Spleen (tissue), 7 donors: ENCODE data around the gene SGO2.

Source experiments
- POLR2AphosphoS5 ChIP-seq, 3 donors: sonication (generic); formaldehyde crosslinking; IDR thresholded peaks; one replicate each; pipeline ENCODE4 v1.5.1; 2017; ENCODE audit warnings: antibody characterized with exemption in 3 of 3
- TF ChIP-seq, protein P1 (sequence below), 11 experiments: fragments of 200-600 bp in 7 of 11; fragments of 450-650 bp in 4 of 11; sonication (generic) in 4 of 11; IDR thresholded peaks in 8 of 11; conservative IDR thresholded peaks in 3 of 11; 1 replicate in 7 of 11; 2 replicates in 4 of 11; pipeline versions ENCODE4 v1.4.0 to v1.8.0; 2016 to 2021; ENCODE audit warnings: antibody characterized with exemption in 11 of 11, inconsistent platforms in 4 of 11, mild to moderate bottlenecking in 1 of 11
- donor health status: DM: no; HTN: no; CAD: no; lungs with moderate emphysema.
- donor health status: DM: no; HTN: no; CAD: no.
- donor health status: DM: no; HTN: no; CAD: no.

DNA sequence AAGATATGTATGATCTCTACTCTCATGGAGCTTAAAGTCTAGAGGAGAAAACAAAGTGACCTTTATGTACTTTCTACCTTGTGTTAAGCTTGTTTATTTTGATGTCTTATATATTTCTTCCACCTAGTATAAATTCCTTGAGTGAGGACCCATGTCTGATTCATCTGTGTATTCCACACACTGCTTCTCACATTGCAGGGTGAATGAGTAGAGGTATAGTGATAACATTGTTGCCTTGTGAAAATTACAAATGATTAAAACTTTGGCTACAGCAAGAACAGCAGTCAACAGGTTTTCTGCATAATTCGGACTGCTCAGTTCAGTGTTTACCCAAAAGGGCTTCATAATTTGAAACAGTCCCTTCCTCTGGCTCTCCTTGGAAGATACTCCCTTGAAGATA is 96.1 kb downstream of the SGO2 start:
- TF ChIP-seq, protein P1, sequence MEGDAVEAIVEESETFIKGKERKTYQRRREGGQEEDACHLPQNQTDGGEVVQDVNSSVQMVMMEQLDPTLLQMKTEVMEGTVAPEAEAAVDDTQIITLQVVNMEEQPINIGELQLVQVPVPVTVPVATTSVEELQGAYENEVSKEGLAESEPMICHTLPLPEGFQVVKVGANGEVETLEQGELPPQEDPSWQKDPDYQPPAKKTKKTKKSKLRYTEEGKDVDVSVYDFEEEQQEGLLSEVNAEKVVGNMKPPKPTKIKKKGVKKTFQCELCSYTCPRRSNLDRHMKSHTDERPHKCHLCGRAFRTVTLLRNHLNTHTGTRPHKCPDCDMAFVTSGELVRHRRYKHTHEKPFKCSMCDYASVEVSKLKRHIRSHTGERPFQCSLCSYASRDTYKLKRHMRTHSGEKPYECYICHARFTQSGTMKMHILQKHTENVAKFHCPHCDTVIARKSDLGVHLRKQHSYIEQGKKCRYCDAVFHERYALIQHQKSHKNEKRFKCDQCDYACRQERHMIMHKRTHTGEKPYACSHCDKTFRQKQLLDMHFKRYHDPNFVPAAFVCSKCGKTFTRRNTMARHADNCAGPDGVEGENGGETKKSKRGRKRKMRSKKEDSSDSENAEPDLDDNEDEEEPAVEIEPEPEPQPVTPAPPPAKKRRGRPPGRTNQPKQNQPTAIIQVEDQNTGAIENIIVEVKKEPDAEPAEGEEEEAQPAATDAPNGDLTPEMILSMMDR (IDR thresholded peaks at IDR 0.05 in 8 of 11, conservative IDR thresholded peaks at IDR 0.05 in 3 of 11) = no peak
- TF ChIP-seq POLR2AphosphoS5 (IDR thresholded peaks at IDR 0.05) = no peak
